ENCODE measurements around the gene PROSER1.
"Not testable (repeated sequence)": the region's sequence is repeated elsewhere in the genome, so short reads cannot be mapped to it uniquely, and the experiment has no call there.

PROSER1 gene

GRCh38 chr13:39023761-39024160 lies 14.1 kb downstream of the PROSER1 start:
- no peak for DNase-seq (ENCODE audit: low read depth)

GRCh38 chr13:39023316-39023715 lies 14.6 kb downstream of the PROSER1 start:
- no peak for DNase-seq (ENCODE audit: low read depth)

- no peak for DNase-seq (ENCODE audit: low read depth)
Observed at GRCh38 chr13:39020853-39021462, 16.9 kb downstream of the PROSER1 start.

- DNase-seq (ENCODE audit: low read depth) = no peak
Observed at GRCh38 chr13:39016787-39017186, 21.1 kb downstream of the PROSER1 start.

- no peak for DNase-seq (ENCODE audit: low read depth)
Observed at GRCh38 chr13:39016087-39016486, 21.8 kb downstream of the PROSER1 start.

- DNase-seq (ENCODE audit: low read depth) = no peak
Observed at GRCh38 chr13:39013462-39013861, 24.4 kb downstream of the PROSER1 start.

- DNase-seq (ENCODE audit: low read depth) = no peak
Observed at GRCh38 chr13:39012608-39013007, 25.3 kb downstream of the PROSER1 start.

GRCh38 chr13:39006371-39007111 lies 31.3 kb downstream of the PROSER1 start:
- DNase-seq (ENCODE audit: low read depth) = not testable (repeated sequence)

- no peak for DNase-seq (ENCODE audit: low read depth)
Observed at GRCh38 chr13:38998739-38999138, 39.1 kb downstream of the PROSER1 start.

- DNase-seq (ENCODE audit: low read depth) = no peak
Observed at GRCh38 chr13:38993381-38993780, 44.5 kb downstream of the PROSER1 start.

- no peak for DNase-seq (ENCODE audit: low read depth)
Observed at GRCh38 chr13:38990693-38991092, 47.2 kb downstream of the PROSER1 start, which contains the start of gene STOML3. Gene STOML3, minus strand, starts transcription at chr13:38990831. Its CDS starts 110 bp downstream, at chr13:38990721.

GRCh38 chr13:38981096-38981495 lies 56.8 kb downstream of the PROSER1 start:
- DNase-seq (ENCODE audit: low read depth) = no peak

- no peak for DNase-seq (ENCODE audit: low read depth)
Observed at GRCh38 chr13:38980750-38981078, 57.2 kb downstream of the PROSER1 start.

GRCh38 chr13:38979891-38980749 lies 57.8 kb downstream of the PROSER1 start:
- no peak for DNase-seq (ENCODE audit: low read depth)

GRCh38 chr13:38970380-38971051 lies 67.4 kb downstream of the PROSER1 start:
- DNase-seq (ENCODE audit: low read depth) = no peak

- no peak for DNase-seq (ENCODE audit: low read depth)
Observed at GRCh38 chr13:38969187-38969586, 68.7 kb downstream of the PROSER1 start.

- no peak for DNase-seq (ENCODE audit: low read depth)
Observed at GRCh38 chr13:38967446-38967845, 70.4 kb downstream of the PROSER1 start.

- DNase-seq (ENCODE audit: low read depth) = no peak
Observed at GRCh38 chr13:38965281-38965680, 72.6 kb downstream of the PROSER1 start.

GRCh38 chr13:38960175-38960574 lies 77.7 kb downstream of the PROSER1 start:
- DNase-seq (ENCODE audit: low read depth) = no peak
